LNCAP (cell line): ENCODE data around the gene SORBS1.

Source experiments
- TF ChIP-seq, protein P1 (sequence below): fragments of 450-650 bp; IDR thresholded peaks from 2 replicates; pipeline ENCODE4 v1.5.1; 2017; ENCODE audit warnings: mild to moderate bottlenecking

SORBS1 gene

GRCh38 chr10:95600158-95600557, 39.0 kb upstream of the SORBS1 start:
- TF ChIP-seq, protein P1, sequence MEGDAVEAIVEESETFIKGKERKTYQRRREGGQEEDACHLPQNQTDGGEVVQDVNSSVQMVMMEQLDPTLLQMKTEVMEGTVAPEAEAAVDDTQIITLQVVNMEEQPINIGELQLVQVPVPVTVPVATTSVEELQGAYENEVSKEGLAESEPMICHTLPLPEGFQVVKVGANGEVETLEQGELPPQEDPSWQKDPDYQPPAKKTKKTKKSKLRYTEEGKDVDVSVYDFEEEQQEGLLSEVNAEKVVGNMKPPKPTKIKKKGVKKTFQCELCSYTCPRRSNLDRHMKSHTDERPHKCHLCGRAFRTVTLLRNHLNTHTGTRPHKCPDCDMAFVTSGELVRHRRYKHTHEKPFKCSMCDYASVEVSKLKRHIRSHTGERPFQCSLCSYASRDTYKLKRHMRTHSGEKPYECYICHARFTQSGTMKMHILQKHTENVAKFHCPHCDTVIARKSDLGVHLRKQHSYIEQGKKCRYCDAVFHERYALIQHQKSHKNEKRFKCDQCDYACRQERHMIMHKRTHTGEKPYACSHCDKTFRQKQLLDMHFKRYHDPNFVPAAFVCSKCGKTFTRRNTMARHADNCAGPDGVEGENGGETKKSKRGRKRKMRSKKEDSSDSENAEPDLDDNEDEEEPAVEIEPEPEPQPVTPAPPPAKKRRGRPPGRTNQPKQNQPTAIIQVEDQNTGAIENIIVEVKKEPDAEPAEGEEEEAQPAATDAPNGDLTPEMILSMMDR: no peak

- TF ChIP-seq, protein P1: no peak
These were observed 36.6 kb upstream of the SORBS1 start for GRCh38 chr10:95597788-95598187.

GRCh38 chr10:95588025-95588424, 26.9 kb upstream of the SORBS1 start:
- TF ChIP-seq, protein P1: no peak

DNA sequence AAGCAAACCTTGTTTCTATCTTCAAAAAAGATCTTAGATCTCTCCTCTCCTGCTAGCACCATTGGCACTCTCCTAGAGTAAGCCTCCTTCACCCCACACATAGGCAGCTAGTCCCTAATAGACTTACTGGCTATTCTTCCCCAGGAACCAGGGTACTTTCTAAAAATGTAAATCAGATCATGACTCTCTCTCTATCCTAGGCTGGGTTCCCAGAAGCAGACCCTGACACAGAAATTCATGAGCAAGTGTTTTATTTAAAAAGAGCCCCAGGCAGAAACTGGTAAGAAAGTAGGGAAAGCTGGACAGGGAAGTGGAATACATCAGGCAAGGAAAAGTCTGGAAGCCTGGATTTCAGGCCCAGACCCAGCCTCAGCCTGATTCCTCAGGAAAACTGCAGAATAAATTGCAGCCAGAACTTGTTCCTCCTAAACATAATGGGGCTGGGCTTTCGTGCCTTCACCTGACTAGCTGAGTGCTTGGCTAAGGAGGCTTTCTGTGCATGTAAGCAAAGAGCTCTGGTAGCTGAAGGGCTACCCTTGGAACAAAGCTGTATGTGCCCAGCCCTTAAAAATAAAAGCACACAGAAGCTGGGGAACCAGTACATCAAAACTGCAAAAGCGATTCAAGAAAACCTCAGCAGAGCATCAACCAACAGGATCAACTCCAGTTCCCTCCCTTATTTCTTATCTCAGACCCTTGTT, 18.8 kb upstream of the SORBS1 start:
- TF ChIP-seq, protein P1: no peak

GRCh38 chr10:95579292-95579691, 18.1 kb upstream of the SORBS1 start:
- TF ChIP-seq, protein P1: no peak

DNA sequence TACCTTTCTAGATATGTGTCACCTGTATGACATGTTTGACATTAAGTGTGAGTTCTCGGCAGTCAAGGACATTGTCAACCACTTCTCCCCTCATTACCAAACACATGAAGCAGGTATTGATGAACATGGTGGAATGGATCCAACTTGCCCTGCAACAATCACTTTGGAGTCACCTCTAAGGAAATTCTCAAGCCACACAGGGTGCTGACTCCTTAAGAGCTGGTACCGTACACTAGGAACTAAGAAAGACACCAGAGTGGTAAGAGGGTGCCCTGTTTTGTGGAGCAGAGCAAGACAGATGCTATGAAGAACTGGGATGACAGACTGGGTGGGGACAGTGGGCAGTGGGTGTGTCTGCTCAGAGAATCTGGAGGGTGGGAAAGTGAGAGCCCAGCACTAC, 17.4 kb upstream of the SORBS1 start:
- TF ChIP-seq, protein P1: no peak

DNA sequence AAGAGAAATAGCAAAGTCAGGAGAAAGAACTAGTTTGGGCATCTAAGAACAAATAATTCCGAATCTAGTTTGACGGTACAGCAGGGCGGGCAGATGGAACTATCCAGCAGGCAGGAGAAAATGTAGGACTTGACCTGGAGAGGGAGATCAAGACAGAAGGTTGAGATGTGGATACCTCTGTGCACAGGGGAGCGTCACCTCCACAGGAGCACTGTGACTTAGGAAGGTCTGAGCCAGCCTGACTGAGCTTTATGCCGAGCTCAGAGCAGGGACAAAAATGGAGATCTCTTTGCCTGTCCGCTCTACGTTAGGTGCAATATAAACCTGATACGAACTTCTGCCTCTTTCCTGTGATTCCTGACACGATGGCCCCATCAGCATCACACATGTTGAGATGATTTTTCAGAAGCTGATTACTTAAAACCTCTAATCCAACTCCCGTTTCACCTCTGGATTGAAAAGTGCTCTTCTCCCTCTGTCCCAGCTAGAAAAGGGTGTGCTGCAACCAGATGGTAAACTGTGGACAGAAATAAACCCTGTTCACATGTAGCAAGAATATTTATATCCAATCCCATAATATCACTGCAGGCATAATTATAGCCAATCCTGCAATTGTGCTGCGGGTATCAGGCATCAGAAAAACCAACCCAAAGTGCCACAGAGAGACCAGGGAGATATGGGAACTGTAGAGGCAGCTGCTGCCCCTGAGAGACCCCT, 13.6 kb upstream of the SORBS1 start:
- TF ChIP-seq, protein P1: no peak
